HepG2 (cell line): Measurements from ENCODE around the gene OSBPL8. TPM values are rescaled to one million over a fixed set of nuclear protein-coding genes. Genes with fewer than 3 reads are reported as not detected.
A peak's percentile ranks its signal among the peaks of the same experiment; 100 is the strongest.

Experiments
- ATAC-seq: fragments of 200-7000 bp; cut with Tn5 transposase; 3 replicates; pipeline ENCODE4 v1.9.1; 2020; ENCODE audit warnings: mild to moderate bottlenecking, moderate library complexity
- BruUV-seq: library from RNA; stranded (reverse); fragments of 400-500 nt; replicated peaks from 2 replicates; lab custom pipeline; 2021; lab: Mats Ljungman, UMichigan
- CTCF ChIA-PET: fragments of 300-600 bp; formaldehyde crosslinking; extraction: SDS; loops from one replicate; lab custom pipeline; 2021; ENCODE audit warnings: low total read pairs, inconsistent platforms, low intra/inter-chr PET ratio; lab: Yijun Ruan, JAX
- POLR2A ChIA-PET: fragments of 350-600 bp; sonication (Branson Sonifier 250); formaldehyde crosslinking; loops from one replicate; lab custom pipeline; 2020; ENCODE audit warnings: antibody characterized with exemption, inconsistent platforms; lab: Yijun Ruan, JAX
- DNase-seq: peaks from one replicate; pipeline ENCODE4 v3.0.0-alpha.2; 2015; ENCODE audit warnings: low spot score
- FAIRE-seq: peaks from 3 replicates; lab custom pipeline; 2011; peaks lifted over from hg19 to GRCh38; lab: Jason Lieb, UNC
- H2AFZ ChIP-seq: one replicate; pipeline ENCODE4 v1.6.1; 2011; ENCODE audit warnings: low read length, inconsistent platforms
- H3K27ac ChIP-seq: fragments of 300-600 bp; 3 replicates; pipeline ENCODE4 v1.8.0; 2011; ENCODE audit warnings: mixed run types, mild to moderate bottlenecking, mixed read lengths, low read length, inconsistent platforms; ENCODE audit not compliant: insufficient read depth; ENCODE audit errors: extremely low read length
- H3K27me3 ChIP-seq, 2 experiments: fragments of 200-600 bp in 1 of 2; 2 replicates in 1 of 2; 3 replicates in 1 of 2; pipeline versions ENCODE4 v1.6.0 to v1.8.0; 2011; ENCODE audit warnings: low read length in 2 of 2, mild to moderate bottlenecking in 2 of 2, moderate library complexity in 2 of 2, inconsistent platforms in 1 of 2; ENCODE audit not compliant: insufficient read depth in 2 of 2, control insufficient read depth in 1 of 2
- H3K36me3 ChIP-seq, 2 experiments: fragments of 200-600 bp in 1 of 2; replicated peaks in 1 of 2; 2 replicates in 1 of 2; 3 replicates in 1 of 2; pipeline versions ENCODE4 v1.5.1 to v1.8.0; 2011; ENCODE audit warnings: low read length in 2 of 2, inconsistent platforms in 1 of 2; ENCODE audit not compliant: insufficient read depth in 2 of 2, control insufficient read depth in 1 of 2
- H3K4me1 ChIP-seq: 2 replicates; pipeline ENCODE4 v1.5.1; 2012; ENCODE audit warnings: low read length, inconsistent platforms; ENCODE audit not compliant: insufficient read depth
- H3K4me2 ChIP-seq: 2 replicates; pipeline ENCODE4 v1.6.0; 2011; ENCODE audit warnings: low read depth, low read length, inconsistent platforms
- H3K4me3 ChIP-seq, 3 experiments: fragments of 200-600 bp in 1 of 3; sonication (generic), shearing (Covaris generic) in 1 of 3; replicated peaks in 1 of 3; 2 replicates each; pipeline ENCODE4 v1.5.1; 2011 to 2016; ENCODE audit warnings: low read length in 3 of 3, inconsistent platforms in 2 of 3, low read depth in 2 of 3, mild to moderate bottlenecking in 2 of 3, control low read depth in 1 of 3, mixed read lengths in 1 of 3; ENCODE audit not compliant: insufficient read depth in 1 of 3
- H3K79me2 ChIP-seq: one replicate; pipeline ENCODE4 v1.6.1; 2011; ENCODE audit warnings: low read length, inconsistent platforms; ENCODE audit not compliant: insufficient read depth
- H3K9ac ChIP-seq: 2 replicates; pipeline ENCODE4 v1.6.0; 2011; ENCODE audit warnings: mild to moderate bottlenecking, low read depth, low read length, inconsistent platforms; ENCODE audit not compliant: insufficient read depth
- H3K9me3 ChIP-seq: 2 replicates; pipeline ENCODE4 v1.5.1; 2012; ENCODE audit warnings: mild to moderate bottlenecking, low read length
- H4K20me1 ChIP-seq: 2 replicates; pipeline ENCODE4 v1.6.0; 2011; ENCODE audit warnings: inconsistent platforms, mild to moderate bottlenecking, low read length, moderate library complexity; ENCODE audit not compliant: insufficient read depth
- KAT8 ChIP-seq: IDR thresholded peaks from 2 replicates; pipeline ENCODE4 v1.6.1; 2016; ENCODE audit warnings: missing genetic modification reagents, missing compliant biosample characterization
- PTBP1 ChIP-seq: fragments of 200-400 bp; formaldehyde crosslinking; IDR thresholded peaks from 2 replicates; pipeline ENCODE4 v1.6.1; 2018; ENCODE audit warnings: low read length, low read depth; ENCODE audit not compliant: poor library complexity, severe bottlenecking
- SOX13 ChIP-seq, 3 experiments: fragments of 450-650 bp in 1 of 3; sonication (generic) in 1 of 3; formaldehyde crosslinking in 1 of 3; IDR thresholded peaks in 2 of 3; conservative IDR thresholded peaks in 1 of 3; 2 replicates each; pipeline versions ENCODE4 v1.5.0 to v1.6.1; 2016 to 2020; ENCODE audit warnings: antibody characterized with exemption in 1 of 3, mild to moderate bottlenecking in 1 of 3, missing compliant biosample characterization in 1 of 3, missing genetic modification reagents in 1 of 3, moderate library complexity in 1 of 3
- SOX5 ChIP-seq: IDR thresholded peaks from 2 replicates; pipeline ENCODE4 v1.6.1; 2016; ENCODE audit warnings: borderline replicate concordance
- ZNF607 ChIP-seq: sonication (generic); formaldehyde crosslinking; IDR thresholded peaks from 2 replicates; pipeline ENCODE4 v1.5.1; 2020; ENCODE audit warnings: missing genetic modification reagents, mild to moderate bottlenecking, borderline replicate concordance
- ZNF780A ChIP-seq: sonication (generic); formaldehyde crosslinking; IDR thresholded peaks from 2 replicates; pipeline ENCODE4 v1.8.0; 2022; ENCODE audit warnings: mild to moderate bottlenecking, missing genetic modification reagents, moderate library complexity
- ZNF781 ChIP-seq: sonication (generic); formaldehyde crosslinking; IDR thresholded peaks from 2 replicates; pipeline ENCODE4 v1.5.1; 2020; ENCODE audit warnings: borderline replicate concordance, mild to moderate bottlenecking, missing genetic modification reagents; ENCODE audit errors: not compliant biosample characterization
- WGBS: methylation state at CpG from one replicate; pipeline ENCODE4 v1.1.6; 2017; ENCODE audit warnings: low lambda C conversion rate; 5-methylcytosine and 5-hydroxymethylcytosine counted together
- in situ Hi-C: cut with HindIII; loops from 2 replicates; pipeline ENCODE4 v1.10.0; 2017; ENCODE audit warnings: low pct_unique_long_range_greater_than_20kb; ENCODE audit not compliant: extremely low pct_ligation_motif_present
- intact Hi-C: fragments of 100-400 bp; cut with micrococcal nuclease; formaldehyde crosslinking; loops from one replicate; pipeline ENCODE4 v1.10.0; 2022; ENCODE audit not compliant: unreplicated experiment
- polyA plus RNA-seq, 8 experiments: library from polyadenylated mRNA; depleted of rRNA in 3 of 8; stranded (reverse) in 7 of 8; unstranded in 1 of 8; fragments of >200 nt; fragmentation: Illumina TruSeq in 4 of 8; extraction: Trizol in 4 of 8; gene quantifications; 2 replicates each; pipeline versions ENCODE4 v1.2.1 to v1.2.3, GENCODE V29; 2011 to 2016; ENCODE audit warnings: low read depth in 4 of 8, missing spikeins in 1 of 8, mixed read lengths in 1 of 8; ENCODE audit not compliant: insufficient read depth in 1 of 8
- total RNA-seq, 5 experiments: library from RNA; depleted of rRNA; stranded (reverse); fragments of >200 nt; fragmentation: Illumina TruSeq; extraction: Trizol; gene quantifications; 2 replicates each; pipeline ENCODE4 v1.2.3, GENCODE V29; 2016; ENCODE audit warnings: low read depth in 1 of 5

The OSBPL8 gene
- total and polyA plus RNA-seq, 2 of the 13 experiments (the other 11 are each of a cell fraction or from before 2014, with no cell fraction given) = 11.0 to 33.9 TPM

- Histone ChIP-seq H3K27ac (no peak overlapping the region), H3K4me3 (no peak overlapping the region), H3K27me3 (no peaks in the 10 kb centered on the region), H3K9me3 (peaks cover 17% of the 10 kb centered on the region), H2AFZ (no peak overlapping the region), H3K79me2 (no peaks in the 10 kb centered on the region), H4K20me1 (0 out of 2 replicates have a peak, but pooled peaks cover 3% of the 10 kb centered on the region), H3K9ac (no peak overlapping the region), H3K4me2 (no peak overlapping the region), H3K36me3 (no peaks in the 10 kb centered on the region), H3K4me1 (peaks cover 23% of the 10 kb centered on the region)
- no TSS peak for BruUV-seq
- 95% methylated on average over 2 of the region's 2 CpGs for WGBS
- ATAC-seq (no peak), FAIRE-seq (no peak), DNase-seq (no peak)
- no peak for TF ChIP-seq SOX13 (IDR thresholded peaks at IDR 0.05)
- peak in 1 of 2 experiments; percentile 85; a peak in 2 of 4 replicates for TF ChIP-seq SOX13 (CRISPR knock-in tag; conservative IDR thresholded peaks at IDR 0.05 in 1 of 2, IDR thresholded peaks at IDR 0.05 in 1 of 2)
- TF ChIP-seq SOX5 (CRISPR knock-in tag) = peak; percentile 42; the same call in 1 of the 2 replicates
- no peak for TF ChIP-seq KAT8
- POLR2A ChIA-PET = no interaction called here
- CTCF ChIA-PET = no interaction called here
- intact Hi-C loops (loop anchor here (10.0 kb wide), 1 partner anchor 64 kb away; no protein-coding TSS in a partner anchor), in situ Hi-C loops (no loop called here)
These were observed 138.5 kb downstream of the OSBPL8 start for GRCh38 chr12:76421046-76421445.

DNA sequence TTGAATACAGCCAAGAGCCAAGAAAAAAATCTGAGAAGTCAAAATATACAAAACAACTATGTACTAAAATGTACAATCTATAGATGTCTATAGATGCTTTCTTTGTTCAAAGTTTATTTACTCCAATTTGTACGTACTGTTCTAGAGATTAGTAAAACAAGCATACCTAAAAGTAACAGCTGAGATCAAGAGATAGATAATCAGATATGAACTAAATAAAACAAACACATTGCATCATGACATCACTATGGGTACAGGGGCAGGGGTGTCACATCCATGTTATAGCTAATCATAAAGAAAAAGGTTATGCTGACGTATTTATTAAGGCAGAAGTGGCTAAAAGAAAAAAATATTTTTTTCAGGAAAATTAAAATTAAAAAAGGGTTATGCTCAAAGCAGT, 139.3 kb downstream of the OSBPL8 start:
- no peak for FAIRE-seq
- no peaks in the 10 kb centered on the region for H3K79me2 ChIP-seq
- CTCF ChIA-PET = no interaction called here

More for the DNA sequence above, 139.3 kb downstream of the OSBPL8 start:
- TF ChIP-seq ZNF781 (CRISPR knock-in tag) (no peak), ZNF780A (CRISPR knock-in tag) (no peak), PTBP1 (no peak), SOX13 (IDR thresholded peaks at IDR 0.05) (no peak), SOX13 (CRISPR knock-in tag; conservative IDR thresholded peaks at IDR 0.05 in 1 of 2, IDR thresholded peaks at IDR 0.05 in 1 of 2) (peak in 1 of 2 experiments; percentile 36; a peak in 1 of 4 replicates), ZNF607 (CRISPR knock-in tag) (no peak)
- no peak overlapping the region for H2AFZ ChIP-seq
- H3K9me3 ChIP-seq = peaks cover 8% of the 10 kb centered on the region
- POLR2A ChIA-PET = no interaction called here
- 0 out of 2 replicates have a peak, but pooled peaks cover 3% of the 10 kb centered on the region for H4K20me1 ChIP-seq
- BruUV-seq = no TSS peak
- peaks cover 23% of the 10 kb centered on the region for H3K4me1 ChIP-seq
- no peak for ATAC-seq
- no peak overlapping the region for H3K4me3 ChIP-seq
- intact Hi-C loops (loop anchor here (10.0 kb wide), 1 partner anchor 65 kb away; no protein-coding TSS in a partner anchor), in situ Hi-C loops (no loop called here)
- no peak overlapping the region for H3K4me2 ChIP-seq
- 88% methylated on average over 2 of the region's 2 CpGs for WGBS
- H3K27ac ChIP-seq = no peak overlapping the region
- H3K27me3 ChIP-seq = no peaks in the 10 kb centered on the region
- DNase-seq = no peak
- no peaks in the 10 kb centered on the region for H3K36me3 ChIP-seq
- H3K9ac ChIP-seq = no peak overlapping the region
